HG03095 (cell line): ENCODE results near the gene PDCD2L.
"Not testable (repeated sequence)": the region's sequence is repeated elsewhere in the genome, so short reads cannot be mapped to it uniquely, and the experiment has no call there.

Source experiments
- ATAC-seq: cut with Tn5 transposase; IDR thresholded peaks from one replicate; pipeline ENCODE4 v1.9.1; 2021; ENCODE audit warnings: moderate library complexity; ENCODE audit not compliant: unreplicated experiment

Gene PDCD2L, protein sequence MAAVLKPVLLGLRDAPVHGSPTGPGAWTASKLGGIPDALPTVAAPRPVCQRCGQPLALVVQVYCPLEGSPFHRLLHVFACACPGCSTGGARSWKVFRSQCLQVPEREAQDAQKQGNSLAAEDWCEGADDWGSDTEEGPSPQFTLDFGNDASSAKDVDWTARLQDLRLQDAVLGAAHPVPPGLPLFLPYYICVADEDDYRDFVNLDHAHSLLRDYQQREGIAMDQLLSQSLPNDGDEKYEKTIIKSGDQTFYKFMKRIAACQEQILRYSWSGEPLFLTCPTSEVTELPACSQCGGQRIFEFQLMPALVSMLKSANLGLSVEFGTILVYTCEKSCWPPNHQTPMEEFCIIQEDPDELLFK

DNA sequence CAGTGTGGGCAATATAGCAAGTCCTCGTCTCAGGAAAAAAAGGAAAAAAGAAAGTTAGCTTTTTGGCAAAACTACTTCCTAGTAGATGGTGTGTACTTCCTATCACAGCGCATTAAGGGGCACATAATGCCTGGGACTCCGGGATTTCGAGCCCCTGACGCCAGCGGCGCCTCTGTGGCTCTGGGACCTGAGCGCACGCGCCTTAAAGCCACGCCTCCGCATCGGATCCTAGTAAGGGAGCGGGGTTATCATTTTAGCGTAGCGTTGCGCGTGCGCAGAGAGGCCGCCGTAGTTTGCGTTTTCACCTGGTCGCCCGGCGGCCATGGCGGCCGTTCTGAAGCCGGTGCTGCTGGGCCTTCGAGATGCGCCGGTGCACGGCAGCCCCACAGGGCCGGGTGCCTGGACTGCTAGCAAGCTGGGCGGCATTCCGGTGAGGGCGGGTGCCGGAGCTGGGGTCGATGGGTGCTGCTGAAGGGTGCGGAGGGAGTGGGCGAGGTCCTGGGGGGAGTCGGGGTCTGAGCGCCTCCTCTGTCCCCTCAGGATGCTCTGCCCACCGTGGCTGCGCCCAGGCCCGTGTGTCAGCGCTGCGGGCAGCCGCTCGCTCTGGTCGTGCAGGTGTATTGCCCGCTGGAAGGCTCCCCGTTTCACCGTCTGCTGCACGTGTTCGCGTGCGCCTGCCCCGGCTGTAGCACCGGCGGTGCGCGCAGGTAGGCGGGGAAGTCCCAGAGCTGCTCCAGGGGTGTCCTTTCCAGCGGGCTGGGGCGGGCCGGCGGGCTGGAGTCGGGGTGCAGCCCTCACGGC, at the start of gene PDCD2L:
PDCD2L (plus strand) TSS at position 291 of the 801 bp plus-strand sequence; CDS start at position 323, 32 bp downstream.
- ATAC-seq, result peak; percentile 55

- no peak for ATAC-seq
Observed at GRCh38 chr19:34355201-34355600, 49.0 kb upstream of the PDCD2L start.

DNA sequence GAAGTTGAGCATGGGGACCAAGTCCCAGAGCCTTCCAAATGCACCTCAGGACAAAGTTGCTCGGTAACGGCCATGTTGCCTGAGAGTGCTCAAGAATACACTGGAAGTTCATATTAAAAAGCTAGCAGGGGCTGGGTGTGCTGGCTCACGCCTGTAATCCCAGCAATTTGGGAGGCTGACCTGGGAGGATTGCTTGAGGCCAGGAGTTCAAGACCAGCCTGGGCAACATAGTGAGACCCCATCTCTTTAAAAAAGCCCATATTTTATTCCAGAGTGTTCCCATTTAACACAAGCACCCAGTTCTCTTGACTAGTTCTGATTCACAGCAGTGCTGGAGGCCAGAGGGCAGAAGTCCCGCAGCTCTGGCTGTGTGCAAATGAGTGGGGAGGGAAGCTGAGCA, 47.3 kb upstream of the PDCD2L start:
- no peak for ATAC-seq

DNA sequence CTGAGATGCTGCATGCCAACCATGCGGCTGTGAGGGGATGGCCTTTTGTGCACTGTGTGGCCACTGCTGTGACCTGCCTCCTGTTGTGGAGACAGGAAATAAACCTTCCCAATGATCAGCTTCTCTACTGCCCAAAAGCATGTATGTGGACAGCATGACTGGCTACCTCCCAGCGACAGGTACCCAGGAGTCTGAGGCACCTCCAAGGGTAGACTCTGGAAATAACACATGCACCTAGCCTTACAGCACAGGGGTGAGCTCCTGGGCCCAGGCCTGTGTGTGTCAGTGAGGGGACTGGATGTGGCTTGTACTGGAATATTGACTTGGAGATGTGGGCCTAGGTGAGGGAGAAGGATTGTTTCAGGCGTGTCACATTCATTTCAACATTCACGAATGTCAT, 46.8 kb upstream of the PDCD2L start:
- ATAC-seq, result no peak

GRCh38 chr19:34359140-34359953, 44.9 kb upstream of the PDCD2L start:
- ATAC-seq, result peak; percentile 83

- ATAC-seq, result no peak
Observed at GRCh38 chr19:34359954-34360315, 44.3 kb upstream of the PDCD2L start.

DNA sequence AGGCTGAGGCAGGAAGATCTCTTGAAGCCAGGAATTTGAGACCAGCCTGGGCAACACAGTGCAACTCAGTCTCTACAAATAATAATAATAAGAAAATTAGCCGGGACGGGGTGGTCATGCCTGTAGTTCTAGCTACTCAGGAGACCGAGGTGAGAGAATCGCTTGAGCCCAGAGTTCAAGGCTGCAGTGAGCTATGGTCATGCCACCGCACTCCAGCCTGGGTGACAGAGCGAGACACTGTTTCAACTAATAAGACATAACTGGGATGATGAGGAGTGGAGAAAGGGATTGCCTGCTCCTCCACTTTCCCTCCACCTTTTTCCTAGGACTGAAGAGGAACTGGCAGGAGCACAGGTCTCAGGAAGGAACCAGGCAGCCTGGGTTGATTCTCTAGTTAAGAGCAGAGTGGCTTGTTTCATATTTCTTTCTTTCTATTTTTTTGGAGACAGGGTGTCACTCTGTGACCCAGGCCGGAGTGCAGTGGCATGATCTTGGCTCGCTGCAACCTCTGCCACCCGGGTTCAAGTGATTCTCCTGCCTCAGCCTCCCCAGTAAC, 43.8 kb upstream of the PDCD2L start:
- no peak for ATAC-seq

DNA sequence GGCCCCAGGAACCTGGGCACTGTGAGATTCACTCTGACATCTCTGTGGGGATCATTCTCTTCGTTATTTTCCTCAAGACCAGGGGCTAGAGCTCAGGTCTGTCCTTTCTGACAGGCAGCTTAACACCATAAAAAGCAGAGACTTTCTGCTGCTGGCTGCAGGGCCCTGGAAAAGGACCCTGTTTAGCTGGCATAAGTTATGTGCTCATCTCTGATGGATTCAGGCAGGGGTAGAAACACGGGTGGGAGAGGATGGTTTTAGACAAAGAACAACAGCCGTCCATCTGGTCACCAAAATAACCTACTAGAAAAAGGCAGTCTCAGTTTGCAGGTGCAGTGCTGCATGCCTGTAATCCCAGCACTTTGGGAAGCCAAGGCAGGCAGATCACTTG, 41.5 kb upstream of the PDCD2L start:
- ATAC-seq, result no peak

DNA sequence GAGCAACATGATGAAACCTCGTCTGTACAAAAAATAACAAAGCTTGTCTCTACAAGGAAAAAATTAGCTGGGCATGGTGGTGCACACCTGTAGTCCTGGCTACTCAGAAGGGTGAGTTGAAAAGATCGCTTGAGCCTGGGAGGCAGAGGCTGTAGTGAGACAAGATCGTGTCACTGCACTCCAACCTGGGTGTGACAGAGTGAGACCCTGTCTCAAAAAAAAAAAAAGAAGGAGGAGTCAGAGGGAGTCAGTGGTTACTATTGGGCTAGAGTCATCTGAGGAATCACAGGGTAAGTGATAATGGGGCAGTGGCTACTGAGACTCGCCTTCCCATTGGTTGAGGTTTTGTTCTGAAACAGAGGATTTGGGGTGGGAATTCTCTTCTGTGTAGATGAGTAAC, 41.1 kb upstream of the PDCD2L start:
- no peak for ATAC-seq

GRCh38 chr19:34363930-34364329, 40.3 kb upstream of the PDCD2L start:
- ATAC-seq, result no peak

GRCh38 chr19:34364462-34364829, 39.8 kb upstream of the PDCD2L start:
- no peak for ATAC-seq

DNA sequence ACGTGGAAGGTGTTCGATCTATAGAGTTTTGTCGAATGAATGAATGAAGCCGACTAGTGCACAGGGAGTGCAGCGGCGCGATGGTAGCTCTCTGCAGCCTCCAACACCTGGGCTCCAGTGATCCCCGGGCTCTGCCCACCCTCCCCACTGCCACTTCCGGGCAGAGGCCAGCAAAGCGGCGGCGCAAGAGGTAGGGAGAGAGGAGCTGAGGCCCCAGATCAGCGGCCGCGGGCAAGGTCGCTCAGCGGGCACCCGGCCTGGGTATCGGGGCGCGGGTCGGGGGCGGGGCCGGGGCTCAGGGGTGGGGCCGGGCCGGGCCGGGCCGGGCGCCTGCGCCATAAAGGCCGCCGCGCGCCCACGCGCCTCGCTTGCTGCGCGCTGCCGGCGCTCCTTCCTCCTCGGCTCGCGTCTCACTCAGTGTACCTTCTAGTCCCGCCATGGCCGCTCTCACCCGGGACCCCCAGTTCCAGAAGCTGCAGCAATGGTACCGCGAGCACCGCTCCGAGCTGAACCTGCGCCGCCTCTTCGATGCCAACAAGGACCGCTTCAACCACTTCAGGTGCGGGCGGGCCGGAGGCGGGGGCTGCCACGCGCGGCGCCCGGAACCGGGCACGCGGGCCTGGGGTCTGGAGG, 39.3 kb upstream of the PDCD2L start, which contains the start of gene GPI:
GPI (plus strand) TSS at position 367 of the 633 bp plus-strand sequence; CDS start at position 438, 71 bp downstream.
- peak; percentile 54 for ATAC-seq

GRCh38 chr19:34365463-34366401, 38.5 kb upstream of the PDCD2L start:
- peak; percentile 8 for ATAC-seq

GRCh38 chr19:34366738-34367623, 37.2 kb upstream of the PDCD2L start:
- ATAC-seq, result no peak

DNA sequence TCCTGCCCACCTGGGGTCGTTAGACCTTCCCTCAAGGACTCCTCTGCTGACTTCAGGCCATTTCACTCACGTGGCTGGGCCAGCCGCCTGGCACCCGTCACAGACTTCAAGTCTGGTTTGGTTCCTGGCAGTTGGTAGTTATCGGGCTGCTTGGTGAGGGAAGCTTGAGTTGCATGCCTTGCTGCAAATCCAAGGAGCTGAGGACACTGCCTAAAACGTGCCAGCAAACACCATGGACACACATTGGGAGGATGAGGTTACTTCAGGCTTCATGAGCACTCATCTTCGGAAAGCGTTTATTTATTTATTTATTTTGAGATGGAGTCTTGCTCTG, 36.6 kb upstream of the PDCD2L start:
- ATAC-seq, result no peak

- no peak for ATAC-seq
Observed at GRCh38 chr19:34368338-34368737, 35.9 kb upstream of the PDCD2L start.

GRCh38 chr19:34369166-34369565, 35.0 kb upstream of the PDCD2L start:
- not testable (repeated sequence) for ATAC-seq

DNA sequence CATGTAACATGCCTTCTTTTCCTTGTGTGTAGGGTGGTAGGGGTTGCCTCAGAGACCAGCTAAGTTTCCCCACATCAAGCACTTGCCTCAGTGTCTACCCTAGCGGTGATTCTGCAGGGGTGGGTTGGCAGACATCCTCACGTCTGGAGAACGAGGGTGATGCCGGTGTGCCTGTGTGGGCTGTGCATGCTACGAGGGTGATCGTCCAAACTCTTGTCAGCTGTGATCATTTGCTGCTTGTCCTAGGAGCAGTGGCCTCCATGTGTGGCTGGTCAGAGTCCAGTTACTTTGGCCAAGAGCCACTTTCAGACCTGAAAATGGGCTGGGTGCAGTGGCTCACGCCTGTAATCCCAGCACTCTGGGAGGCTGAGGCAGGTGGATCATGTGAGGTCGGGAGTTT, 34.1 kb upstream of the PDCD2L start:
- ATAC-seq, result no peak

GRCh38 chr19:34370983-34371382, 33.2 kb upstream of the PDCD2L start:
- no peak for ATAC-seq
